K562 (cell line): Measurements from ENCODE around the gene DLAT. TPM values are rescaled to one million over a fixed set of nuclear protein-coding genes. Genes with fewer than 3 reads are reported as not detected.
A peak's percentile ranks its signal among the peaks of the same experiment; 100 is the strongest.

ENCODE experiments used
- ARNT ChIP-seq, 2 experiments: fragments of 450-650 bp; IDR thresholded peaks; 2 replicates each; pipeline ENCODE4 v1.6.1; 2016; ENCODE audit warnings: mild to moderate bottlenecking in 1 of 2
- CEBPG ChIP-seq, 3 experiments: fragments of 200-800 bp in 1 of 3; sonication (Bioruptor generic) in 1 of 3; sonication (generic) in 1 of 3; formaldehyde crosslinking in 1 of 3; IDR thresholded peaks in 2 of 3; conservative IDR thresholded peaks in 1 of 3; 2 replicates each; pipeline versions ENCODE4 v1.6.1 to v1.8.0; 2016 to 2022; ENCODE audit warnings: missing compliant biosample characterization in 2 of 3, missing genetic modification characterization in 2 of 3, mild to moderate bottlenecking in 1 of 3, missing genetic modification reagents in 1 of 3
- CHD4 ChIP-seq: fragments of 200-600 bp; sonication (generic); IDR thresholded peaks from 3 replicates; pipeline ENCODE4 v1.6.1; 2012; ENCODE audit warnings: low read depth, mild to moderate bottlenecking, mixed read lengths, low read length, inconsistent platforms; ENCODE audit not compliant: insufficient read depth, insufficient replicate concordance, poor library complexity, severe bottlenecking
- ETV6 ChIP-seq, 3 experiments: fragments of 150-350 bp in 1 of 3; sonication (generic) in 1 of 3; formaldehyde crosslinking in 1 of 3; IDR thresholded peaks; 2 replicates each; pipeline versions ENCODE4 v1.6.1 to v1.8.0; 2014 to 2022; ENCODE audit warnings: borderline replicate concordance in 2 of 3, low read depth in 2 of 3, antibody characterized with exemption in 1 of 3, low read length in 1 of 3, mild to moderate bottlenecking in 1 of 3, missing genetic modification reagents in 1 of 3
- HMBOX1 ChIP-seq: sonication (generic); IDR thresholded peaks from 2 replicates; pipeline ENCODE4 v1.6.1; 2016
- MNT ChIP-seq, 2 experiments: fragments of 450-650 bp; conservative IDR thresholded peaks; 2 replicates each; pipeline ENCODE4 v1.6.1; 2017; ENCODE audit warnings: mild to moderate bottlenecking in 2 of 2, moderate library complexity in 2 of 2
- NCOA4 ChIP-seq: fragments of 450-650 bp; IDR thresholded peaks from 2 replicates; pipeline ENCODE4 v1.6.1; 2018; ENCODE audit warnings: mild to moderate bottlenecking; ENCODE audit not compliant: partially characterized antibody
- NRF1 ChIP-seq, 2 experiments: fragments of 450-650 bp; IDR thresholded peaks in 1 of 2; conservative IDR thresholded peaks in 1 of 2; 2 replicates each; pipeline ENCODE4 v1.6.1; 2014; ENCODE audit warnings: mild to moderate bottlenecking in 2 of 2
- POLR2A ChIP-seq: fragments of 450-650 bp; conservative IDR thresholded peaks from 2 replicates; pipeline ENCODE4 v1.6.1; 2016
- RB1 ChIP-seq: fragments of 450-650 bp; IDR thresholded peaks from 2 replicates; pipeline ENCODE4 v1.6.1; 2017; ENCODE audit warnings: low read depth, mild to moderate bottlenecking
- SMARCA4 ChIP-seq: fragments of 450-650 bp; IDR thresholded peaks from 2 replicates; pipeline ENCODE4 v1.6.1; 2016
- TFAM ChIP-seq: fragments of 250-450 bp; sonication (Bioruptor Pico); conservative IDR thresholded peaks from 2 replicates; pipeline ENCODE4 v1.5.0; 2021; ENCODE audit warnings: mild to moderate bottlenecking, moderate library complexity
- ZNF717 ChIP-seq: fragments of 250-450 bp; sonication (Bioruptor Pico); IDR thresholded peaks from 2 replicates; pipeline ENCODE4 v1.5.0; 2021
- ZNF830 ChIP-seq: fragments of 250-450 bp; sonication (Bioruptor Pico); IDR thresholded peaks from 2 replicates; pipeline ENCODE4 v1.5.0; 2021; ENCODE audit warnings: mild to moderate bottlenecking
- polyA plus RNA-seq, 8 experiments: library from polyadenylated mRNA; depleted of rRNA in 4 of 8; stranded (reverse) in 5 of 8; unstranded in 3 of 8; fragments of >200 nt; fragmentation: Nextera tagmentation in 2 of 8; fragmentation: Illumina TruSeq in 1 of 8; extraction: Ambion mirVana in 2 of 8; extraction: Trizol in 1 of 8; gene quantifications; 2 replicates each; pipeline versions ENCODE4 v1.2.1 to v1.2.3, GENCODE V29; 2011 to 2014; ENCODE audit warnings: inconsistent platforms in 1 of 8, missing spikeins in 1 of 8
- total RNA-seq, 7 experiments: library from RNA; depleted of rRNA in 6 of 7; stranded (reverse); fragments of >200 nt in 6 of 7; fragmentation: Illumina TruSeq in 2 of 7; extraction: Trizol in 2 of 7; gene quantifications; 2 replicates each; pipeline versions ENCODE4 v1.2.1 to v1.2.3, GENCODE V29; 2011 to 2021; ENCODE audit warnings: low replicate concordance in 1 of 7
- TF ChIP-seq, protein P1 (sequence below): IDR thresholded peaks from 2 replicates; pipeline ENCODE4 v1.6.1; 2012; ENCODE audit warnings: low read depth, low read length, improper control_type of control experiment, borderline replicate concordance

The DLAT gene
- total and polyA plus RNA-seq, 9 of the 15 experiments (the other 6 are each of a cell fraction or from before 2014, with no cell fraction given), result 41.7 to 152 (median 105) TPM

GRCh38 chr11:112024773-112025678 is at the start of gene DLAT (continued):
- TF ChIP-seq NRF1 (conservative IDR thresholded peaks at IDR 0.05 in 1 of 2, IDR thresholded peaks at IDR 0.05 in 1 of 2), result peak; percentile 87 to 89
- no peak for TF ChIP-seq ZNF830 (CRISPR knock-in tag)
- TF ChIP-seq, protein P1, sequence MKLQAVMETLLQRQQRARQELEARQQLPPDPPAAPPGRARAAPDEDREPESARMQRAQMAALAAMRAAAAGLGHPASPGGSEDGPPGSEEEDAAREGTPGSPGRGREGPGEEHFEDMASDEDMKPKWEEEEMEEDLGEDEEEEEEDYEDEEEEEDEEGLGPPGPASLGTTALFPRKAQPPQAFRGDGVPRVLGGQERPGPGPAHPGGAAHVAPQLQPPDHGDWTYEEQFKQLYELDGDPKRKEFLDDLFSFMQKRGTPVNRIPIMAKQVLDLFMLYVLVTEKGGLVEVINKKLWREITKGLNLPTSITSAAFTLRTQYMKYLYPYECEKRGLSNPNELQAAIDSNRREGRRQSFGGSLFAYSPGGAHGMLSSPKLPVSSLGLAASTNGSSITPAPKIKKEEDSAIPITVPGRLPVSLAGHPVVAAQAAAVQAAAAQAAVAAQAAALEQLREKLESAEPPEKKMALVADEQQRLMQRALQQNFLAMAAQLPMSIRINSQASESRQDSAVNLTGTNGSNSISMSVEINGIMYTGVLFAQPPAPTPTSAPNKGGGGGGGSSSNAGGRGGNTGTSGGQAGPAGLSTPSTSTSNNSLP, result no peak
- no peak for TF ChIP-seq TFAM (CRISPR knock-in tag)
- TF ChIP-seq NCOA4, result peak; percentile 16
- no peak for TF ChIP-seq CEBPG (CRISPR knock-in tag; IDR thresholded peaks at IDR 0.05)
- no peak for TF ChIP-seq CEBPG (tag; conservative IDR thresholded peaks at IDR 0.05 in 1 of 2, IDR thresholded peaks at IDR 0.05 in 1 of 2)
- TF ChIP-seq ARNT (IDR thresholded peaks at IDR 0.05), result peak in 1 of 2 experiments; percentile 56; a peak in 1 of 4 replicates
- TF ChIP-seq MNT (conservative IDR thresholded peaks at IDR 0.05), result peak; percentile 90 to 94
- no peak for TF ChIP-seq ZNF717
- no peak; the same call in 1 of the 2 replicates for TF ChIP-seq HMBOX1
- peak; percentile 51; the same call in 1 of the 2 replicates for TF ChIP-seq RB1
- peak; percentile 97 for TF ChIP-seq POLR2A
- TF ChIP-seq CHD4, result no peak
- TF ChIP-seq ETV6 (IDR thresholded peaks at IDR 0.05; ENCODE audit: borderline replicate concordance in 1 of 2, low read depth in 2 of 2, low read length in 1 of 2), result no peak
- no peak; the same call in 1 of the 2 replicates for TF ChIP-seq ETV6 (CRISPR knock-in tag; IDR thresholded peaks at IDR 0.05; ENCODE audit: borderline replicate concordance)
- peak; percentile 19; the same call in 1 of the 2 replicates for TF ChIP-seq SMARCA4
